ENCODE measurements around the gene MAPT. TPM values are rescaled to one million over a fixed set of nuclear protein-coding genes. Genes with fewer than 3 reads are reported as not detected.

Gene MAPT
- total RNA-seq, 1 experiment from 2014 or later, result 8.3 TPM

- Histone ChIP-seq H3K27me3 (replicated peaks; ENCODE audit: insufficient read depth, low read depth, low read length, poor library complexity) (no peaks in the 10 kb centered on the region), H3K4me3 (ENCODE audit: low read depth, low read length, poor library complexity, severe bottlenecking) (no peak overlapping the region), H3K36me3 (ENCODE audit: insufficient read depth, low read length, poor library complexity, severe bottlenecking) (no peaks in the 10 kb centered on the region), H3K9me3 (ENCODE audit: low read depth, low read length, poor library complexity, severe bottlenecking) (no peaks in the 10 kb centered on the region), H3K27ac (ENCODE audit: low read depth, low read length, poor library complexity, severe bottlenecking) (no peak overlapping the region), H3K4me1 (ENCODE audit: insufficient read depth, low read length, poor library complexity, severe bottlenecking) (no peaks in the 10 kb centered on the region)
- CTCF ChIA-PET, result no interaction called here
- DNase-seq (ENCODE audit: low spot score), result no peak
- intact Hi-C loops (cut with micrococcal nuclease; ENCODE audit: unreplicated experiment), result no loop called here
- TF ChIP-seq CTCF (conservative IDR thresholded peaks at IDR 0.05; ENCODE audit: low read depth, low read length) (no peak), EZH2 (IDR thresholded peaks at IDR 0.05; ENCODE audit: borderline replicate concordance, low read depth, low read length, poor library complexity, severe bottlenecking) (no peak)
- no TSS peak for BruUV-seq (replicated peaks)
- POLR2A ChIA-PET (ENCODE audit: low non-redundant PET), result no interaction called here
Observed at GRCh38 chr17:45990886-45991285, 96.5 kb downstream of the MAPT start.

- H3K4me3 ChIP-seq (ENCODE audit: low read depth, low read length, poor library complexity, severe bottlenecking), result no peak overlapping the region
- H3K36me3 ChIP-seq (ENCODE audit: insufficient read depth, low read length, poor library complexity, severe bottlenecking), result no peaks in the 10 kb centered on the region
- BruUV-seq (replicated peaks), result no TSS peak
- POLR2A ChIA-PET (ENCODE audit: low non-redundant PET), result no interaction called here
- no peaks in the 10 kb centered on the region for H3K27me3 ChIP-seq (replicated peaks; ENCODE audit: insufficient read depth, low read depth, low read length, poor library complexity)
- H3K27ac ChIP-seq (ENCODE audit: low read depth, low read length, poor library complexity, severe bottlenecking), result no peak overlapping the region
- intact Hi-C loops (cut with micrococcal nuclease; ENCODE audit: unreplicated experiment), result no loop called here
- TF ChIP-seq EZH2 (IDR thresholded peaks at IDR 0.05; ENCODE audit: borderline replicate concordance, low read depth, low read length, poor library complexity, severe bottlenecking) (no peak), CTCF (conservative IDR thresholded peaks at IDR 0.05; ENCODE audit: low read depth, low read length) (no peak)
- CTCF ChIA-PET, result no interaction called here
- H3K9me3 ChIP-seq (ENCODE audit: low read depth, low read length, poor library complexity, severe bottlenecking), result no peaks in the 10 kb centered on the region
- H3K4me1 ChIP-seq (ENCODE audit: insufficient read depth, low read length, poor library complexity, severe bottlenecking), result no peaks in the 10 kb centered on the region
- DNase-seq (ENCODE audit: low spot score), result no peak
Observed at GRCh38 chr17:45991341-45991740, 97.0 kb downstream of the MAPT start.

GRCh38 chr17:45992175-45992574, 97.8 kb downstream of the MAPT start:
- TF ChIP-seq EZH2 (IDR thresholded peaks at IDR 0.05; ENCODE audit: borderline replicate concordance, low read depth, low read length, poor library complexity, severe bottlenecking), result no peak
- no peak for TF ChIP-seq CTCF (conservative IDR thresholded peaks at IDR 0.05; ENCODE audit: low read depth, low read length)
- Histone ChIP-seq H3K9me3 (ENCODE audit: low read depth, low read length, poor library complexity, severe bottlenecking) (no peaks in the 10 kb centered on the region), H3K4me3 (ENCODE audit: low read depth, low read length, poor library complexity, severe bottlenecking) (no peak overlapping the region), H3K36me3 (ENCODE audit: insufficient read depth, low read length, poor library complexity, severe bottlenecking) (no peaks in the 10 kb centered on the region), H3K4me1 (ENCODE audit: insufficient read depth, low read length, poor library complexity, severe bottlenecking) (no peaks in the 10 kb centered on the region), H3K27me3 (replicated peaks; ENCODE audit: insufficient read depth, low read depth, low read length, poor library complexity) (no peaks in the 10 kb centered on the region), H3K27ac (ENCODE audit: low read depth, low read length, poor library complexity, severe bottlenecking) (no peak overlapping the region)
- intact Hi-C loops (cut with micrococcal nuclease; ENCODE audit: unreplicated experiment), result no loop called here
- ChIA-PET CTCF (no interaction called here), POLR2A (ENCODE audit: low non-redundant PET) (interaction anchor here (0.6 kb wide), 1 partner anchor 9 kb away, joined by 8 read pairs; no protein-coding TSS in a partner anchor)
- no TSS peak for BruUV-seq (replicated peaks)
- no peak for DNase-seq (ENCODE audit: low spot score)

Data from A673 (cell line).